ENCODE measurements around the gene FADS2.

- no peak for TF ChIP-seq POLR2A (IDR thresholded peaks at IDR 0.05)
- no peak for TF ChIP-seq CTCF (IDR thresholded peaks at IDR 0.05)
Measured at GRCh38 chr11:61868571-61869428, 40.7 kb downstream of the FADS2 start.
